Neuron (in vitro differentiated cells): Measurements from ENCODE around the gene RAB11A.

ENCODE experiments used
- H2AFZ ChIP-seq: one replicate; pipeline ENCODE4 v1.6.1; 2013; ENCODE audit warnings: low read depth, mild to moderate bottlenecking, inconsistent platforms, low read length, moderate library complexity
- H3K27me3 ChIP-seq: one replicate; pipeline ENCODE4 v1.6.1; 2013; ENCODE audit warnings: low read length; ENCODE audit not compliant: insufficient read depth
- H3K36me3 ChIP-seq: one replicate; pipeline ENCODE4 v1.6.1; 2013; ENCODE audit warnings: low read length; ENCODE audit not compliant: insufficient read depth
- H3K4me1 ChIP-seq: one replicate; pipeline ENCODE4 v1.6.1; 2013; ENCODE audit warnings: low read length; ENCODE audit not compliant: insufficient read depth
- H3K4me3 ChIP-seq: 2 replicates; pipeline ENCODE4 v1.5.1; 2013; ENCODE audit warnings: mild to moderate bottlenecking, low read length, moderate library complexity
- H3K9me3 ChIP-seq: one replicate; pipeline ENCODE4 v1.6.1; 2013; ENCODE audit warnings: low read length

The RAB11A gene

GRCh38 chr15:65929573-65929972 lies 60.3 kb downstream of the RAB11A start:
- H3K4me3 ChIP-seq, result no peak overlapping the region
- H3K27me3 ChIP-seq, result no peaks in the 10 kb centered on the region
- no peaks in the 10 kb centered on the region for H3K36me3 ChIP-seq
- no peaks in the 10 kb centered on the region for H3K4me1 ChIP-seq
- H3K9me3 ChIP-seq, result no peaks in the 10 kb centered on the region
- no peak overlapping the region for H2AFZ ChIP-seq

GRCh38 chr15:65930134-65930533 lies 60.8 kb downstream of the RAB11A start:
- H3K4me3 ChIP-seq, result no peak overlapping the region
- no peaks in the 10 kb centered on the region for H3K36me3 ChIP-seq
- no peaks in the 10 kb centered on the region for H3K9me3 ChIP-seq

GRCh38 chr15:65931221-65931620 lies 61.9 kb downstream of the RAB11A start:
- H3K36me3 ChIP-seq, result no peaks in the 10 kb centered on the region
- H3K27me3 ChIP-seq, result no peaks in the 10 kb centered on the region
- H3K4me3 ChIP-seq, result no peak overlapping the region
- no peaks in the 10 kb centered on the region for H3K9me3 ChIP-seq
- no peak overlapping the region for H2AFZ ChIP-seq
- no peaks in the 10 kb centered on the region for H3K4me1 ChIP-seq

More at GRCh38 chr15:65930134-65930533, 60.8 kb downstream of the RAB11A start:
- no peaks in the 10 kb centered on the region for H3K4me1 ChIP-seq
- no peak overlapping the region for H2AFZ ChIP-seq
- no peaks in the 10 kb centered on the region for H3K27me3 ChIP-seq

GRCh38 chr15:65935391-65935790 lies 66.1 kb downstream of the RAB11A start:
- Histone ChIP-seq H3K36me3 (no peaks in the 10 kb centered on the region), H3K27me3 (no peaks in the 10 kb centered on the region), H3K4me3 (no peak overlapping the region), H3K9me3 (no peaks in the 10 kb centered on the region), H2AFZ (no peak overlapping the region), H3K4me1 (no peaks in the 10 kb centered on the region)

- no peak overlapping the region for H3K4me3 ChIP-seq
- H3K4me1 ChIP-seq, result no peaks in the 10 kb centered on the region
- no peaks in the 10 kb centered on the region for H3K27me3 ChIP-seq
- H3K9me3 ChIP-seq, result no peaks in the 10 kb centered on the region
- no peaks in the 10 kb centered on the region for H3K36me3 ChIP-seq
- no peak overlapping the region for H2AFZ ChIP-seq
Observed at GRCh38 chr15:65936282-65936681, 67.0 kb downstream of the RAB11A start.

- Histone ChIP-seq H3K36me3 (no peaks in the 10 kb centered on the region), H3K9me3 (no peaks in the 10 kb centered on the region), H3K4me3 (no peak overlapping the region), H3K4me1 (no peaks in the 10 kb centered on the region), H3K27me3 (no peaks in the 10 kb centered on the region), H2AFZ (no peak overlapping the region)
Observed at GRCh38 chr15:65937054-65937453, 67.8 kb downstream of the RAB11A start.

- Histone ChIP-seq H3K4me3 (no peak overlapping the region), H3K36me3 (no peaks in the 10 kb centered on the region), H3K4me1 (no peaks in the 10 kb centered on the region), H3K9me3 (no peaks in the 10 kb centered on the region), H3K27me3 (peaks cover 1% of the 10 kb centered on the region), H2AFZ (no peak overlapping the region)
Observed at GRCh38 chr15:65937476-65937875, 68.2 kb downstream of the RAB11A start.

GRCh38 chr15:65938604-65939003 lies 69.3 kb downstream of the RAB11A start:
- Histone ChIP-seq H2AFZ (no peak overlapping the region), H3K4me3 (no peak overlapping the region), H3K36me3 (no peaks in the 10 kb centered on the region), H3K9me3 (no peaks in the 10 kb centered on the region), H3K4me1 (no peaks in the 10 kb centered on the region), H3K27me3 (peaks cover 3% of the 10 kb centered on the region)

GRCh38 chr15:65939901-65940617 lies 70.8 kb downstream of the RAB11A start:
- Histone ChIP-seq H3K36me3 (no peaks in the 10 kb centered on the region), H2AFZ (no peak overlapping the region), H3K4me1 (no peaks in the 10 kb centered on the region), H3K9me3 (no peaks in the 10 kb centered on the region), H3K27me3 (peaks cover 3% of the 10 kb centered on the region), H3K4me3 (no peak overlapping the region)

GRCh38 chr15:65940618-65940909 lies 71.3 kb downstream of the RAB11A start:
- Histone ChIP-seq H2AFZ (no peak overlapping the region), H3K27me3 (peaks cover 3% of the 10 kb centered on the region), H3K4me3 (no peak overlapping the region), H3K9me3 (no peaks in the 10 kb centered on the region), H3K36me3 (no peaks in the 10 kb centered on the region), H3K4me1 (no peaks in the 10 kb centered on the region)
